Measurements from ENCODE around the gene VRK3.
"Not testable (repeated sequence)": the region's sequence is repeated elsewhere in the genome, so short reads cannot be mapped to it uniquely, and the experiment has no call there.

Gene VRK3

GRCh38 chr19:49954092-49954829 is 70.9 kb downstream of the VRK3 start:
- no peak overlapping the region for H3K9ac ChIP-seq (ENCODE audit: low read depth, low read length)

GRCh38 chr19:49953416-49953815 is 71.8 kb downstream of the VRK3 start:
- Histone ChIP-seq H3K27me3 (ENCODE audit: insufficient read depth, low read length) (no peaks in the 10 kb centered on the region), H3K27ac (ENCODE audit: low read depth, low read length) (no peak overlapping the region), H3K4me3 (ENCODE audit: low read length) (no peak overlapping the region), H3K4me1 (ENCODE audit: insufficient read depth, low read length) (peaks cover 19% of the 10 kb centered on the region), H3K9ac (ENCODE audit: low read depth, low read length) (no peak overlapping the region), H3K36me3 (ENCODE audit: insufficient read depth, low read length) (no peaks in the 10 kb centered on the region), H3K9me3 (ENCODE audit: insufficient read depth, low read depth, low read length) (no peaks in the 10 kb centered on the region)
- WGBS: 80% methylated on average over 7 of the region's 7 CpGs

More at GRCh38 chr19:49954092-49954829, 70.9 kb downstream of the VRK3 start:
- no peak overlapping the region for H3K27ac ChIP-seq (ENCODE audit: low read depth, low read length)
- no peak overlapping the region for H3K4me3 ChIP-seq (ENCODE audit: low read length)
- no peaks in the 10 kb centered on the region for H3K9me3 ChIP-seq (ENCODE audit: insufficient read depth, low read depth, low read length)
- WGBS: 62% methylated on average over 12 of the region's 12 CpGs
- H3K36me3 ChIP-seq (ENCODE audit: insufficient read depth, low read length): no peaks in the 10 kb centered on the region
- H3K27me3 ChIP-seq (ENCODE audit: insufficient read depth, low read length): no peaks in the 10 kb centered on the region
- peaks cover 19% of the 10 kb centered on the region for H3K4me1 ChIP-seq (ENCODE audit: insufficient read depth, low read length)

- H3K9me3 ChIP-seq (ENCODE audit: insufficient read depth, low read depth, low read length): no peaks in the 10 kb centered on the region
- 92% methylated on average over 13 of the region's 13 CpGs for WGBS
- H3K36me3 ChIP-seq (ENCODE audit: insufficient read depth, low read length): no peaks in the 10 kb centered on the region
- no peaks in the 10 kb centered on the region for H3K27me3 ChIP-seq (ENCODE audit: insufficient read depth, low read length)
- no peak overlapping the region for H3K9ac ChIP-seq (ENCODE audit: low read depth, low read length)
- peaks cover 19% of the 10 kb centered on the region for H3K4me1 ChIP-seq (ENCODE audit: insufficient read depth, low read length)
- no peak overlapping the region for H3K4me3 ChIP-seq (ENCODE audit: low read length)
- no peak overlapping the region for H3K27ac ChIP-seq (ENCODE audit: low read depth, low read length)
Observed at GRCh38 chr19:49952906-49953305, 72.3 kb downstream of the VRK3 start.

GRCh38 chr19:49952479-49952836 is 72.7 kb downstream of the VRK3 start:
- Histone ChIP-seq H3K4me1 (ENCODE audit: insufficient read depth, low read length) (peaks cover 19% of the 10 kb centered on the region), H3K27ac (ENCODE audit: low read depth, low read length) (no peak overlapping the region), H3K9me3 (ENCODE audit: insufficient read depth, low read depth, low read length) (no peaks in the 10 kb centered on the region), H3K9ac (ENCODE audit: low read depth, low read length) (no peak overlapping the region), H3K4me3 (ENCODE audit: low read length) (no peak overlapping the region), H3K27me3 (ENCODE audit: insufficient read depth, low read length) (no peaks in the 10 kb centered on the region), H3K36me3 (ENCODE audit: insufficient read depth, low read length) (no peaks in the 10 kb centered on the region)

GRCh38 chr19:49951806-49952478 is 73.2 kb downstream of the VRK3 start:
- H3K27me3 ChIP-seq (ENCODE audit: insufficient read depth, low read length): no peaks in the 10 kb centered on the region
- peaks cover 14% of the 10 kb centered on the region for H3K4me1 ChIP-seq (ENCODE audit: insufficient read depth, low read length)
- no peak overlapping the region for H3K4me3 ChIP-seq (ENCODE audit: low read length)
- no peak overlapping the region for H3K9ac ChIP-seq (ENCODE audit: low read depth, low read length)
- H3K36me3 ChIP-seq (ENCODE audit: insufficient read depth, low read length): no peaks in the 10 kb centered on the region
- no peaks in the 10 kb centered on the region for H3K9me3 ChIP-seq (ENCODE audit: insufficient read depth, low read depth, low read length)
- no peak overlapping the region for H3K27ac ChIP-seq (ENCODE audit: low read depth, low read length)
- 96% methylated on average over 8 of the region's 9 CpGs for WGBS

- Histone ChIP-seq H3K4me3 (ENCODE audit: low read length) (no peak overlapping the region), H3K9ac (ENCODE audit: low read depth, low read length) (no peak overlapping the region), H3K27ac (ENCODE audit: low read depth, low read length) (no peak overlapping the region), H3K9me3 (ENCODE audit: insufficient read depth, low read depth, low read length) (no peaks in the 10 kb centered on the region), H3K36me3 (ENCODE audit: insufficient read depth, low read length) (no peaks in the 10 kb centered on the region), H3K4me1 (ENCODE audit: insufficient read depth, low read length) (peaks cover 13% of the 10 kb centered on the region), H3K27me3 (ENCODE audit: insufficient read depth, low read length) (no peaks in the 10 kb centered on the region)
- 89% methylated on average over 13 of the region's 13 CpGs for whole genome bisulfite sequencing
Observed at GRCh38 chr19:49950956-49951526, 74.1 kb downstream of the VRK3 start.

GRCh38 chr19:49950590-49950948 is 74.6 kb downstream of the VRK3 start:
- Histone ChIP-seq H3K9ac (ENCODE audit: low read depth, low read length) (no peak overlapping the region), H3K27me3 (ENCODE audit: insufficient read depth, low read length) (no peaks in the 10 kb centered on the region), H3K4me1 (ENCODE audit: insufficient read depth, low read length) (peaks cover 13% of the 10 kb centered on the region), H3K27ac (ENCODE audit: low read depth, low read length) (no peak overlapping the region), H3K36me3 (ENCODE audit: insufficient read depth, low read length) (no peaks in the 10 kb centered on the region), H3K9me3 (ENCODE audit: insufficient read depth, low read depth, low read length) (no peaks in the 10 kb centered on the region), H3K4me3 (ENCODE audit: low read length) (no peak overlapping the region)
- WGBS: 89% methylated on average over 5 of the region's 5 CpGs

- no peak overlapping the region for H3K27ac ChIP-seq (ENCODE audit: low read depth, low read length)
- no peak overlapping the region for H3K9ac ChIP-seq (ENCODE audit: low read depth, low read length)
- no peaks in the 10 kb centered on the region for H3K9me3 ChIP-seq (ENCODE audit: insufficient read depth, low read depth, low read length)
- peaks cover 12% of the 10 kb centered on the region for H3K4me1 ChIP-seq (ENCODE audit: insufficient read depth, low read length)
- no peaks in the 10 kb centered on the region for H3K36me3 ChIP-seq (ENCODE audit: insufficient read depth, low read length)
- no peak overlapping the region for H3K4me3 ChIP-seq (ENCODE audit: low read length)
- no peaks in the 10 kb centered on the region for H3K27me3 ChIP-seq (ENCODE audit: insufficient read depth, low read length)
- 84% methylated on average over 11 of the region's 11 CpGs for WGBS
Observed at GRCh38 chr19:49949742-49950589, 75.2 kb downstream of the VRK3 start.

GRCh38 chr19:49946415-49946814 is 78.8 kb downstream of the VRK3 start:
- H3K36me3 ChIP-seq (ENCODE audit: insufficient read depth, low read length): no peaks in the 10 kb centered on the region
- no peak overlapping the region for H3K4me3 ChIP-seq (ENCODE audit: low read length)
- no peaks in the 10 kb centered on the region for H3K9me3 ChIP-seq (ENCODE audit: insufficient read depth, low read depth, low read length)
- H3K9ac ChIP-seq (ENCODE audit: low read depth, low read length): no peak overlapping the region
- no peaks in the 10 kb centered on the region for H3K27me3 ChIP-seq (ENCODE audit: insufficient read depth, low read length)
- no peak overlapping the region for H3K27ac ChIP-seq (ENCODE audit: low read depth, low read length)
- H3K4me1 ChIP-seq (ENCODE audit: insufficient read depth, low read length): no peaks in the 10 kb centered on the region
- 87% methylated on average over 8 of the region's 8 CpGs for WGBS

GRCh38 chr19:49944567-49944966 is 80.6 kb downstream of the VRK3 start:
- H3K9ac ChIP-seq (ENCODE audit: low read depth, low read length); H3K9me3 ChIP-seq (ENCODE audit: insufficient read depth, low read depth, low read length); H3K27me3 ChIP-seq (ENCODE audit: insufficient read depth, low read length); H3K4me3 ChIP-seq (ENCODE audit: low read length); H3K27ac ChIP-seq (ENCODE audit: low read depth, low read length); H3K36me3 ChIP-seq (ENCODE audit: insufficient read depth, low read length); H3K4me1 ChIP-seq (ENCODE audit: insufficient read depth, low read length): not testable (repeated sequence)
- 89% methylated on average over 4 of the region's 5 CpGs for WGBS

GRCh38 chr19:49940482-49940791 is 84.7 kb downstream of the VRK3 start:
- Histone ChIP-seq H3K9me3 (ENCODE audit: insufficient read depth, low read depth, low read length) (no peaks in the 10 kb centered on the region), H3K9ac (ENCODE audit: low read depth, low read length) (no peak overlapping the region), H3K36me3 (ENCODE audit: insufficient read depth, low read length) (no peaks in the 10 kb centered on the region), H3K4me3 (ENCODE audit: low read length) (no peak overlapping the region), H3K27me3 (ENCODE audit: insufficient read depth, low read length) (no peaks in the 10 kb centered on the region), H3K4me1 (ENCODE audit: insufficient read depth, low read length) (no peaks in the 10 kb centered on the region), H3K27ac (ENCODE audit: low read depth, low read length) (no peak overlapping the region)
- WGBS: 96% methylated on average over 5 of the region's 5 CpGs

All from HUES64 (cell line).